GM12891 (cell line): Measurements from ENCODE around the gene CDHR3.

ENCODE experiments used
- POLR2A ChIP-seq: IDR thresholded peaks from 2 replicates; pipeline ENCODE4 v1.6.1; 2011; ENCODE audit warnings: low read depth, low read length, control low read depth
- POLR2AphosphoS5 ChIP-seq: IDR thresholded peaks from 2 replicates; pipeline ENCODE4 v1.6.1; 2011; ENCODE audit warnings: low read depth, low read length, control low read depth
- SPI1 ChIP-seq: IDR thresholded peaks from 2 replicates; pipeline ENCODE4 v1.6.1; 2011; ENCODE audit warnings: low read depth, low read length, control low read depth
- TAF1 ChIP-seq: IDR thresholded peaks from 2 replicates; pipeline ENCODE4 v1.6.1; 2011; ENCODE audit warnings: low read depth, low read length, control low read depth

DNA sequence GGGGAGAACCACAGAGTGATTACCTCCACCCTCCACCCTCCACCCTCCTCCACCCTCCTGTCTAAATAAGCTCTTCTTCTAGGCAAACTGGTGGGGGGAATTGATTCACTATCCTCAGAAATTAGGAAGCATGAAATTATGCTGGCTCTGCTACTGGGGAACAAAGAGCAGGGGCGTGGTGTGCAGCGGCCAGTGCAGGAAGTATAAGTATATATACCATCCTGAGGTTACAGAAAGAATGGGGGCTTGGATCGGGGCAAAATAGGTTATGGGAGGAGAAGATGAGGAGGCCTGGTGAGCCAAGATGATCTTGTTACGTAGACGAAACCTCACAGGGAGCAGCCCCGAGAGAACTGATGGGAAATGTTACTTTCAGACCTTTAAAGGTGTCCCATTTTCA, 100.0 kb downstream of the CDHR3 start:
- TF ChIP-seq TAF1 (no peak), POLR2AphosphoS5 (no peak), POLR2A (no peak), SPI1 (no peak)
